ENCODE results near the gene OPCML. TPM values are rescaled to one million over a fixed set of nuclear protein-coding genes. Genes with fewer than 3 reads are reported as not detected.

Gene OPCML
- total and polyA plus RNA-seq, 4 donors = under 0.01 to 0.01 TPM; not detected in 2

- H3K4me3 ChIP-seq (ENCODE audit: low read depth in 1 of 3, low read length in 3 of 3) = no peak overlapping the region
These were observed 378.2 kb downstream of the OPCML start for GRCh38 chr11:133154076-133154475.

More at GRCh38 chr11:133154076-133154475, 378.2 kb downstream of the OPCML start:
- Histone ChIP-seq H3K27ac (ENCODE audit: low read depth in 1 of 2, low read length in 2 of 2) (no peak overlapping the region), H3K9ac (ENCODE audit: low read depth in 1 of 2, low read length in 2 of 2) (no peak overlapping the region), H3K36me3 (ENCODE audit: control insufficient read depth in 4 of 4, insufficient read depth in 3 of 4, low read depth in 1 of 4, low read length in 3 of 4) (no peaks in the 10 kb centered on the region), H3K27me3 (ENCODE audit: control insufficient read depth in 4 of 4, insufficient read depth in 4 of 4, low read length in 3 of 4) (peaks cover 0 to 11% (median 3%) of the 10 kb centered on the region in 4 donors), H3K9me3 (ENCODE audit: control insufficient read depth in 4 of 4, low read length in 3 of 4) (no peaks in the 10 kb centered on the region), H3K4me1 (ENCODE audit: control insufficient read depth in 4 of 4, insufficient read depth in 4 of 4, low read length in 3 of 4) (no peaks in the 10 kb centered on the region)
- WGBS = 52% methylated on average over 8 of the region's 8 CpGs
- TF ChIP-seq MAX (IDR thresholded peaks at IDR 0.05) (no peak), EGR1 (IDR thresholded peaks at IDR 0.05; ENCODE audit: low read depth in 2 of 2) (no peak), FOXA1 (IDR thresholded peaks at IDR 0.05) (no peak), ATF3 (IDR thresholded peaks at IDR 0.05) (no peak), NR2F2 (IDR thresholded peaks at IDR 0.05) (no peak), YY1 (IDR thresholded peaks at IDR 0.05) (no peak), GABPA (IDR thresholded peaks at IDR 0.05 in 1 of 2, conservative IDR thresholded peaks at IDR 0.05 in 1 of 2) (no peak), HNF4A (conservative IDR thresholded peaks at IDR 0.05) (no peak), TAF1 (conservative IDR thresholded peaks at IDR 0.05) (no peak), HNF4G (IDR thresholded peaks at IDR 0.05) (no peak), RXRA (IDR thresholded peaks at IDR 0.05) (no peak), RAD21 (IDR thresholded peaks at IDR 0.05) (no peak), CTCF (IDR thresholded peaks at IDR 0.05; ENCODE audit: low read depth, low read length, missing input control) (no peak), SP1 (IDR thresholded peaks at IDR 0.05) (no peak), ZBTB33 (IDR thresholded peaks at IDR 0.05) (no peak), REST (IDR thresholded peaks at IDR 0.05) (no peak), JUND (IDR thresholded peaks at IDR 0.05) (no peak)
- DNase-seq (ENCODE audit: low spot score) = no peak
